ENCODE results near the gene SDK2. TPM values are rescaled to one million over a fixed set of nuclear protein-coding genes. Genes with fewer than 3 reads are reported as not detected.

Gene SDK2
- total RNA-seq, 1 donor = under 0.01 TPM

- DNase-seq (ENCODE audit: low read depth) = no peak
- TF ChIP-seq, protein P1, sequence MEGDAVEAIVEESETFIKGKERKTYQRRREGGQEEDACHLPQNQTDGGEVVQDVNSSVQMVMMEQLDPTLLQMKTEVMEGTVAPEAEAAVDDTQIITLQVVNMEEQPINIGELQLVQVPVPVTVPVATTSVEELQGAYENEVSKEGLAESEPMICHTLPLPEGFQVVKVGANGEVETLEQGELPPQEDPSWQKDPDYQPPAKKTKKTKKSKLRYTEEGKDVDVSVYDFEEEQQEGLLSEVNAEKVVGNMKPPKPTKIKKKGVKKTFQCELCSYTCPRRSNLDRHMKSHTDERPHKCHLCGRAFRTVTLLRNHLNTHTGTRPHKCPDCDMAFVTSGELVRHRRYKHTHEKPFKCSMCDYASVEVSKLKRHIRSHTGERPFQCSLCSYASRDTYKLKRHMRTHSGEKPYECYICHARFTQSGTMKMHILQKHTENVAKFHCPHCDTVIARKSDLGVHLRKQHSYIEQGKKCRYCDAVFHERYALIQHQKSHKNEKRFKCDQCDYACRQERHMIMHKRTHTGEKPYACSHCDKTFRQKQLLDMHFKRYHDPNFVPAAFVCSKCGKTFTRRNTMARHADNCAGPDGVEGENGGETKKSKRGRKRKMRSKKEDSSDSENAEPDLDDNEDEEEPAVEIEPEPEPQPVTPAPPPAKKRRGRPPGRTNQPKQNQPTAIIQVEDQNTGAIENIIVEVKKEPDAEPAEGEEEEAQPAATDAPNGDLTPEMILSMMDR (IDR thresholded peaks at IDR 0.05; ENCODE audit: insufficient read depth, low read depth, low read length) = no peak
- H3K4me3 ChIP-seq (ENCODE audit: low read depth, low read length) = no peak overlapping the region
Observed at GRCh38 chr17:73471924-73472323, 172.3 kb downstream of the SDK2 start.

- TF ChIP-seq, protein P1 (IDR thresholded peaks at IDR 0.05; ENCODE audit: insufficient read depth, low read depth, low read length) = no peak
- no peak overlapping the region for H3K4me3 ChIP-seq (ENCODE audit: low read depth, low read length)
- no peak for DNase-seq (ENCODE audit: low read depth)
Observed at GRCh38 chr17:73470316-73470826, 173.9 kb downstream of the SDK2 start.

- DNase-seq (ENCODE audit: low read depth) = no peak
- TF ChIP-seq, protein P1 (IDR thresholded peaks at IDR 0.05; ENCODE audit: insufficient read depth, low read depth, low read length) = no peak
- no peak overlapping the region for H3K4me3 ChIP-seq (ENCODE audit: low read depth, low read length)
Observed at GRCh38 chr17:73469311-73469710, 174.9 kb downstream of the SDK2 start.

DNA sequence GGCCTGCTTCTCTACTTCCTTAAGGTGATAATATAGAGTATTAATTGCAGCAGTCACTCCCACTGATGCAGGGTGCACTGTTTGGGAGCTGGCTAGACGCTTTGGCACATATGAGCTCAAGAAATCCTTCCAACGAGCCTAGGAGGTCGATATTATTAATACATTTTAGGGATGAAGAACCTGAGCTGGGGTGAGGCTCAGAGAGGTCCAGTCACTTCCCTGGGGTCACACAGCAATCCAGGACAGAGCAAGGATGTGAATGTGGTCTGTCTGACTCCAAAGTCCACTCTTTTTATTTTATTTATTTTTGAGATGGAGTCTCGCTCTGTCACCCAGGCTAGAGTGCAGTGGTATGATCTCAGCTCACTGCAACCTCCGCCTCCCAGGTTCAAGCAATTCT lies 176.0 kb downstream of the SDK2 start:
- no peak for DNase-seq (ENCODE audit: low read depth)

GRCh38 chr17:73467651-73468050 lies 176.6 kb downstream of the SDK2 start:
- DNase-seq (ENCODE audit: low read depth) = no peak
- no peak overlapping the region for H3K4me3 ChIP-seq (ENCODE audit: low read depth, low read length)
- TF ChIP-seq, protein P1 (IDR thresholded peaks at IDR 0.05; ENCODE audit: insufficient read depth, low read depth, low read length) = no peak

More for the DNA sequence above, 176.0 kb downstream of the SDK2 start:
- TF ChIP-seq, protein P1 (IDR thresholded peaks at IDR 0.05; ENCODE audit: insufficient read depth, low read depth, low read length) = no peak
- no peak overlapping the region for H3K4me3 ChIP-seq (ENCODE audit: low read depth, low read length)

GRCh38 chr17:73466704-73467433 lies 177.4 kb downstream of the SDK2 start:
- TF ChIP-seq, protein P1 (IDR thresholded peaks at IDR 0.05; ENCODE audit: insufficient read depth, low read depth, low read length) = no peak
- H3K4me3 ChIP-seq (ENCODE audit: low read depth, low read length) = no peak overlapping the region
- DNase-seq (ENCODE audit: low read depth) = no peak

DNA sequence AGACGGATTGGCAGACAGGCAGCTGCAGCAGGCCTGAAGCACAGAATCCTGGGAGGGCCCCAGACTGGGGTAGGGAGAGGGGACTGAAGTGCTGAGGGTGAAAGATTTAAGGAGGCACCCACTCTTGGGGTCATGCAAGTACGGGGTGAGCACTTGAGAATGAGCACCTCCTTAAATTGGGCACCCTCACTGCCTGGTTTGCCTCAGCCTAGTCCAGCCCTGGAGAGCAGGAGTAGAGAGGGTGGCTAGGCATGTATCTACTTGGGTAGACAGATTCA lies 178.4 kb downstream of the SDK2 start:
- H3K4me3 ChIP-seq (ENCODE audit: low read depth, low read length) = no peak overlapping the region
- DNase-seq (ENCODE audit: low read depth) = no peak
- TF ChIP-seq, protein P1 (IDR thresholded peaks at IDR 0.05; ENCODE audit: insufficient read depth, low read depth, low read length) = no peak
